Stomach (tissue), 9 donors: ENCODE measurements around the gene CPNE6. TPM values are rescaled to one million over a fixed set of nuclear protein-coding genes. Genes with fewer than 3 reads are reported as not detected.

ENCODE experiments used
- DNase-seq, 2 donors: peaks; one replicate each; pipeline versions ENCODE4 v3.0.0 to v3.0.0-alpha.2; 2013 to 2019
- H3K27ac ChIP-seq, 5 donors: fragments of 200-600 bp in 4 of 5; sonication (generic) in 4 of 5; one replicate each; pipeline ENCODE4 v1.5.1; 2013 to 2019; ENCODE audit warnings: mild to moderate bottlenecking in 1 of 5, moderate library complexity in 1 of 5
- H3K27me3 ChIP-seq, 3 donors: fragments of 200-600 bp; sonication (generic); one replicate each; pipeline ENCODE4 v1.5.1; 2017 to 2019; ENCODE audit warnings: mixed run types in 1 of 3
- H3K36me3 ChIP-seq, 4 donors: fragments of 200-600 bp; sonication (generic); 1 replicate in 3 of 4; 2 replicates in 1 of 4; pipeline ENCODE4 v1.5.1; 2016 to 2019
- H3K4me1 ChIP-seq, 4 donors: fragments of 200-600 bp; sonication (generic); one replicate each; pipeline ENCODE4 v1.5.1; 2016 to 2019
- H3K4me3 ChIP-seq, 4 donors: fragments of 200-600 bp; sonication (generic) in 3 of 4; one replicate each; pipeline ENCODE4 v1.5.1; 2016 to 2019; ENCODE audit warnings: mild to moderate bottlenecking in 1 of 4
- H3K9me3 ChIP-seq, 4 donors: fragments of 200-600 bp; sonication (generic); one replicate each; pipeline ENCODE4 v1.5.1; 2016 to 2019
- CTCF ChIP-seq, 7 experiments: fragments of 450-650 bp in 4 of 7; fragments of 200-600 bp in 3 of 7; sonication (generic) in 3 of 7; IDR thresholded peaks; one replicate each; pipeline ENCODE4 v1.5.1; 2016 to 2019; ENCODE audit warnings: antibody characterized with exemption in 7 of 7, control low read depth in 2 of 7, mild to moderate bottlenecking in 1 of 7
- EP300 ChIP-seq: sonication (generic); formaldehyde crosslinking; IDR thresholded peaks from one replicate; pipeline ENCODE4 v1.6.1; 2017; ENCODE audit warnings: antibody characterized with exemption
- POLR2A ChIP-seq, 4 donors: fragments of 450-650 bp; IDR thresholded peaks; one replicate each; pipeline ENCODE4 v1.6.1; 2016; ENCODE audit warnings: antibody characterized with exemption in 4 of 4, control low read depth in 2 of 4, mild to moderate bottlenecking in 1 of 4, moderate library complexity in 1 of 4
- POLR2AphosphoS5 ChIP-seq, 3 donors: sonication (generic); formaldehyde crosslinking; IDR thresholded peaks; one replicate each; pipeline ENCODE4 v1.6.1; 2016; ENCODE audit warnings: antibody characterized with exemption in 3 of 3
- WGBS, 5 donors: extraction: QIAGEN DNeasy Blood & Tissue Kit in 3 of 5; methylation state at CpG; one replicate each; pipeline versions ENCODE4 v1.1.5 to v1.1.7; 2013 to 2018; 5-methylcytosine and 5-hydroxymethylcytosine counted together
- intact Hi-C: fragments of 100-400 bp; cut with DNase I; formaldehyde crosslinking; loops from one replicate; pipeline ENCODE4 v1.15.1; 2023; ENCODE audit warnings: low total_unique reads
- polyA plus RNA-seq, 3 donors: library from polyadenylated mRNA; stranded (reverse); fragments of 200-250 nt; gene quantifications; one replicate each; pipeline ENCODE4 v1.2.3, GENCODE V29; 2013
- total RNA-seq, 5 donors: library from RNA; depleted of rRNA; stranded (reverse); fragments of >200 nt; gene quantifications; one replicate each; pipeline versions ENCODE4 v1.1.0 to v1.2.3, GENCODE V29; 2014 to 2016
- donor health status: healthy with polysubstance abuse.
- donor health status: Bipolar disorder and iron deficiency.
- donor health status: healthy.

CPNE6 gene
- total and polyA plus RNA-seq, 8 donors: 0.12 to 0.25 TPM; not detected in 6

DNA sequence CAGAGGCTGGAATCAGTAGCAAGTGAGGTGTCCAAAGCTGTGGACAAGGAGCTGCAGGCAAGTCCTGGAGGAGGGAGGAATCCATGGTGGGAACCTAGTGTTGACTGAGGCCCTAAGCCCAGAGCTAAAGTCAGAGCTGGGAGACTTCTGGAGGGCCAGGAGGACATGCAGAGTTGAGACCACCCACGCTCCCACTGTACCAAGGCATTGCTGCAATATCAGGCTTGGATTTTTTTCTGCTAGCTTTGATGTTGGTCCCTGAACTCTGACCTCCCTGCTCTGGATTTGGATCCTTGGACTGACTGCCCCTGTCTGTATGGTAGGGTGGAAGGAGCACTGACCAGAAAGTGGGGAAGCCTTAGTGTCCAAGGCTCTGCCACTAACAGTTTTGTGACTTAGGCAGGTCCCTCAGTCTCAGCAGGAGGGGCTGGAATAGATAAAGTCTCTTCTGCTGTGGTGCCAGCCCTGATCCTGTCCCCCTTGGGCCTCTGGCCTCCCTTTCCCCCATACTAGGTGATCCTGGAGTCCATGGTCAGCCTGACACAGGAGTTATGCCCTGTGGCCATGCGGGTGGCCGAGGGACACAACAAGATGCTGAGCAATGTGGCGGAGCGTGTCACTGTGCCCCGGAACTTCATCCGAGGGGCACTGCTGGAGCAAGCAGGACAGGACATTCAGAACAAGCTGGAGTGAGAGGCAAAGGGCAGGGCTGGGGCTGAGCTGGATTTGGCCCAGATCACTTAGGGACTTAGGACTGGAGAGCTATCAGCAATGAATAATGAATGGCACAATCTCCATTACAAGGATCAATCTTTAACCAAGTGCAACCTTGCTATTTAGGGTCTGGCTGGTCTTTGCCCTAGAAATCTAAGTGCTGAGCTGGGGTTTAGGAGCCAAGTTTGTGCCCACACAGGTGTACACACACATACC is 10.1 kb upstream of the CPNE6 start:
- WGBS, 5 donors: 77 to 100% (median 82%) methylated on average over 1 to 7 of the region's 7 CpGs
- intact Hi-C loops: no loop called here
- no peak for DNase-seq

GRCh38 chr14:24062216-24062980 is 9.0 kb upstream of the CPNE6 start:
- Histone ChIP-seq H3K27ac (no peak overlapping the region), H3K9me3 (no peaks in the 10 kb centered on the region), H3K4me3 (no peak overlapping the region), H3K27me3 (peaks cover 0 to 6% (median 0%) of the 10 kb centered on the region in 3 donors), H3K4me1 (peaks cover 0 to 7% (median 0%) of the 10 kb centered on the region in 4 donors), H3K36me3 (no peaks in the 10 kb centered on the region)
- 82 to 92% (median 88%) methylated on average over 13 to 14 of the region's 14 CpGs for WGBS, 5 donors
- intact Hi-C loops: no loop called here
- DNase-seq: no peak
- no peak for TF ChIP-seq POLR2AphosphoS5 (IDR thresholded peaks at IDR 0.05)
- TF ChIP-seq CTCF (IDR thresholded peaks at IDR 0.05): no peak
- no peak for TF ChIP-seq EP300
- no peak for TF ChIP-seq POLR2A (IDR thresholded peaks at IDR 0.05)

More for the DNA sequence above, 10.1 kb upstream of the CPNE6 start:
- no peak overlapping the region for H3K4me3 ChIP-seq
- no peak overlapping the region for H3K27ac ChIP-seq
- no peaks in the 10 kb centered on the region for H3K36me3 ChIP-seq
- H3K4me1 ChIP-seq: peaks cover 0 to 7% (median 0%) of the 10 kb centered on the region in 4 donors
- peaks cover 0 to 17% (median 0%) of the 10 kb centered on the region in 3 donors for H3K27me3 ChIP-seq
- H3K9me3 ChIP-seq: no peaks in the 10 kb centered on the region
- TF ChIP-seq POLR2A (IDR thresholded peaks at IDR 0.05) (no peak), CTCF (IDR thresholded peaks at IDR 0.05) (no peak), EP300 (no peak), POLR2AphosphoS5 (IDR thresholded peaks at IDR 0.05) (no peak)

GRCh38 chr14:24063263-24063836 is 8.0 kb upstream of the CPNE6 start:
- TF ChIP-seq EP300: no peak
- TF ChIP-seq CTCF (IDR thresholded peaks at IDR 0.05): no peak
- no peak for TF ChIP-seq POLR2AphosphoS5 (IDR thresholded peaks at IDR 0.05)
- TF ChIP-seq POLR2A (IDR thresholded peaks at IDR 0.05): no peak
- no peak overlapping the region for H3K4me3 ChIP-seq
- no peak overlapping the region for H3K27ac ChIP-seq
- intact Hi-C loops: no loop called here
- no peak for DNase-seq
- H3K9me3 ChIP-seq: no peaks in the 10 kb centered on the region
- no peaks in the 10 kb centered on the region for H3K27me3 ChIP-seq
- H3K4me1 ChIP-seq: peaks cover 0 to 3% (median 0%) of the 10 kb centered on the region in 4 donors
- H3K36me3 ChIP-seq: no peaks in the 10 kb centered on the region
- 69 to 92% (median 78%) methylated on average over 4 of the region's 4 CpGs for WGBS, 5 donors
